Measurements from ENCODE around the gene TPH2. TPM values are rescaled to one million over a fixed set of nuclear protein-coding genes. Genes with fewer than 3 reads are reported as not detected.

The TPH2 gene
- total RNA-seq = not detected

DNA sequence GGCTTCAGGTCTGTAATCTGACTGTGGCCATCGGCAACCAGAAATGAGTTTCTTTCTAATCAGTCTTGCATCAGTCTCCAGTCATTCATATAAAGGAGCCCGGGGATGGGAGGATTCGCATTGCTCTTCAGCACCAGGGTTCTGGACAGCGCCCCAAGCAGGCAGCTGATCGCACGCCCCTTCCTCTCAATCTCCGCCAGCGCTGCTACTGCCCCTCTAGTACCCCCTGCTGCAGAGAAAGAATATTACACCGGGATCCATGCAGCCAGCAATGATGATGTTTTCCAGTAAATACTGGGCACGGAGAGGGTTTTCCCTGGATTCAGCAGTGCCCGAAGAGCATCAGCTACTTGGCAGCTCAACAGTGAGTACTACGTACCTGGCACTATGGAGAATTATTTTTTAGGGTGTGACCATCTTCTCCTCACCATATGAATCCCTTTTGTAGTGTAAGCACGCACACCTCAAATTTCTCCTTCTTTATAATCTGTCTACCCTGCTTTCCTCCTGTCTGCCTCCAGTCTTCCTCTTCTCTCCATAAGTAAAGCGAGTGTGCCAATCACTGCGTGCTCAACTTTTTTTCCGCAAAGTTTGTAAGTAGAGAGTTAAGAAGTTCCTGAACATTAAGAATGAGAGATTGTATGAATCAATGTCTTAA, at the start of gene TPH2:
TSS of gene TPH2 (plus strand) at position 118 of the 658 bp plus-strand sequence. CDS start at position 260, 142 bp downstream.
- no peaks in the 10 kb centered on the region for H3K27me3 ChIP-seq
- TF ChIP-seq, protein P1, sequence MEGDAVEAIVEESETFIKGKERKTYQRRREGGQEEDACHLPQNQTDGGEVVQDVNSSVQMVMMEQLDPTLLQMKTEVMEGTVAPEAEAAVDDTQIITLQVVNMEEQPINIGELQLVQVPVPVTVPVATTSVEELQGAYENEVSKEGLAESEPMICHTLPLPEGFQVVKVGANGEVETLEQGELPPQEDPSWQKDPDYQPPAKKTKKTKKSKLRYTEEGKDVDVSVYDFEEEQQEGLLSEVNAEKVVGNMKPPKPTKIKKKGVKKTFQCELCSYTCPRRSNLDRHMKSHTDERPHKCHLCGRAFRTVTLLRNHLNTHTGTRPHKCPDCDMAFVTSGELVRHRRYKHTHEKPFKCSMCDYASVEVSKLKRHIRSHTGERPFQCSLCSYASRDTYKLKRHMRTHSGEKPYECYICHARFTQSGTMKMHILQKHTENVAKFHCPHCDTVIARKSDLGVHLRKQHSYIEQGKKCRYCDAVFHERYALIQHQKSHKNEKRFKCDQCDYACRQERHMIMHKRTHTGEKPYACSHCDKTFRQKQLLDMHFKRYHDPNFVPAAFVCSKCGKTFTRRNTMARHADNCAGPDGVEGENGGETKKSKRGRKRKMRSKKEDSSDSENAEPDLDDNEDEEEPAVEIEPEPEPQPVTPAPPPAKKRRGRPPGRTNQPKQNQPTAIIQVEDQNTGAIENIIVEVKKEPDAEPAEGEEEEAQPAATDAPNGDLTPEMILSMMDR (IDR thresholded peaks at IDR 0.05) = peak in 1 of 3 experiments; percentile 24
- intact Hi-C loops (cut with DNase I) = no loop called here
- no peaks in the 10 kb centered on the region for H3K36me3 ChIP-seq
- no peak within 1 kb of the TSS for H3K4me3 ChIP-seq
- H3K9me3 ChIP-seq = no peaks in the 10 kb centered on the region
- no peak for DNase-seq (ENCODE audit: low spot score in 2 of 2)
- no peaks in the 10 kb centered on the region for H3K4me1 ChIP-seq
- H3K27ac ChIP-seq = no peak within 1 kb of the TSS

DNA sequence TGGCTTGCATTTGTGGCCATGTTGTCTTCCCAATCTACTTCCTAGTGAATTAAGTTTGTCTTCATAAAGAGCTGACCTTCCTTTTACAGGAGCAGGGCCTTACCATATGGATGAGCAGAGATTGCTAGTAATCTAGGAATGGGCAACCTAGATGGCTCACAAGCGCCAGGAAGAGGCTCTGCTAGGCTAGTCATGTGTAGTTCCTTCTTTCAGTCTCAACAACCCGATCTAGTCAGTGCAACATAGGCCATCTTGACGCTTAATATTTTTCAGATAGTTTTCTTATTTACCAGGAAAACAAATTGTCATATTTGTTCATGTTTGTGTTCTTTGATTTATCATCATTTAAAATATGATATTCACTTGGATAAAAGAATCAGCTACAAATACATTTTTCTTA, 48.2 kb upstream of the TPH2 start:
- no peak overlapping the region for H3K27ac ChIP-seq
- no peak overlapping the region for H3K4me3 ChIP-seq
- DNase-seq (ENCODE audit: low spot score in 2 of 2) = no peak
- no peaks in the 10 kb centered on the region for H3K4me1 ChIP-seq
- TF ChIP-seq, protein P1 (IDR thresholded peaks at IDR 0.05) = no peak
- intact Hi-C loops (cut with DNase I) = no loop called here
- no peaks in the 10 kb centered on the region for H3K9me3 ChIP-seq
- no peaks in the 10 kb centered on the region for H3K27me3 ChIP-seq
- H3K36me3 ChIP-seq = peaks cover 0 to 22% of the 10 kb centered on the region in 2 donors

DNA sequence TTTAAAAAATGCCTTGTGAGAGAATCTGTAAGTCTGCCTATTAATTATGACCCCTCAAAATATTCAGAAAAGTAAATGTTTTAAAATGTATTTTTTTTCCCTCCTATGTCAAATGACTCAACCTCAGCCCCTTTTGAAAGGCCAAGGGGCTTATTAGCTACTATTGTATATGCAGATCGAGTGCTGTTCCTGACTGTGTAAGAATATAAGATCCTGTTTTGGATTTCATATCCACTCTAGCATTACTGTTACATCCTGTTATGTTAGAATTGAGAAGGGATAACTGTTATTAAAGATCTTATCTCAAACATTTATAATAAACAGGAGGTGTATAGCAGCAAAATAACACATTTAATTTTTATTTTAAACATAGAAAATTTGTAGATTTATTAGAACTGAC, 46.6 kb upstream of the TPH2 start:
- Histone ChIP-seq H3K27me3 (no peaks in the 10 kb centered on the region), H3K9me3 (no peaks in the 10 kb centered on the region), H3K4me3 (no peak overlapping the region), H3K4me1 (no peaks in the 10 kb centered on the region), H3K36me3 (peaks cover 0 to 31% of the 10 kb centered on the region in 2 donors), H3K27ac (no peak overlapping the region)
- intact Hi-C loops (cut with DNase I) = no loop called here
- DNase-seq (ENCODE audit: low spot score in 2 of 2) = no peak
- TF ChIP-seq, protein P1 (IDR thresholded peaks at IDR 0.05) = no peak

DNA sequence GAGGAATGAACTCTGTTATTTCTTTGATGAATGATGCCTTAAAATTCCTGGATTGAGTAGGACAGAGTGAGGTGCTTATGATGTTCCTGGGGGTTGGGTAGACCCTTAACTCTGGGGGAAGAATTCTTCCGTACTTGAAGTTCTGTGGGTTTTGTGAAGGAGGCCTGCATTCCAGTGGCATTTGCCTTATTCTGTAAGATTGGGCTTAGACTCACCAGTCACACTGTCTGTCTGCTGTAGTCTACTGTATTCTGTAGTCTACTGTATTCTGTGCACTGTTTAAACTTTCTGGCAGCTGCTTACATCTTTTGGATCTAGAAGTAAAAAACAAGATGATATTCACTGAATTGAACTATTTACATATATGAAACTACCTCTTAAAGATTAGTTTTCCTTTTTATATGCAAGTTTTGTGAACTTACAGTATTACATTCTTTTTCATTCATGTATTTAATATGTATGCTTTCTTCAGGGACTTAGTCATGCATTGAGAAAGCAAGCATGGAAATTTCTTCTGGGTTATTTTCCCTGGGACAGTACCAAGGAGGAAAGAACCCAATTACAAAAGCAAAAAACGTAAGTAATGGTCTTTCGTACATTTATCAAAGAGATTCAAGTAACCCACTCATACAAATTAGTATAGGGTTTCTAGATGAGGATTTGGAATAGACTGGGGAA, 42.3 kb upstream of the TPH2 start:
- TF ChIP-seq, protein P1 (IDR thresholded peaks at IDR 0.05) = no peak

DNA sequence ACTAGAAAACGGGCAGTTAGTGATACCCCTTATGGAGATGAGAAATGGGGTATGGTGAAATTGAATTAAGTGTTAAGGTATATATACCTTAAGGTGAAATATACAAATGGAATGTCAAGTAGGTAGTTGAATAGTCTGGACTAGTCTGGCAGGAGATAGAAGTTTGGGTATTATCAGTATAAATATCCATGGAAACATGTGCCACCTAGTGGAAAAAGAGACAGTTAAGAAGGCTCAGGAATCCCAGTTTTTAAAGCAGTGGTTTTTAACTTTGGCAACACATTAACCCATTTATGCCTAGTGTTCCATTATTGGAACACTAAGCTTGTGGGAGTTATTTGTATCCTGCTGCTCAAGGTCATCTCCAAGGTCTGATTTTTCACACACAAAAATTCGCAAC, 38.6 kb upstream of the TPH2 start:
- no peaks in the 10 kb centered on the region for H3K9me3 ChIP-seq
- DNase-seq (ENCODE audit: low spot score in 2 of 2) = no peak
- peaks cover 18 to 64% of the 10 kb centered on the region in 2 donors for H3K36me3 ChIP-seq
- no peaks in the 10 kb centered on the region for H3K27me3 ChIP-seq
- TF ChIP-seq, protein P1 (IDR thresholded peaks at IDR 0.05) = peak in 1 of 3 experiments; percentile 17
- H3K4me1 ChIP-seq = no peaks in the 10 kb centered on the region
- H3K4me3 ChIP-seq = no peak overlapping the region
- intact Hi-C loops (cut with DNase I) = no loop called here
- H3K27ac ChIP-seq = no peak overlapping the region

More for the DNA sequence above, 42.3 kb upstream of the TPH2 start:
- Histone ChIP-seq H3K9me3 (no peaks in the 10 kb centered on the region), H3K27ac (no peak overlapping the region), H3K4me3 (no peak overlapping the region), H3K27me3 (no peaks in the 10 kb centered on the region), H3K4me1 (no peaks in the 10 kb centered on the region), H3K36me3 (peaks cover 9 to 57% of the 10 kb centered on the region in 2 donors)
- intact Hi-C loops (cut with DNase I) = no loop called here
- no peak for DNase-seq (ENCODE audit: low spot score in 2 of 2)
